Suprapubic skin (tissue), 4 donors: Measurements from ENCODE around the gene SPTSSB. TPM values are rescaled to one million over a fixed set of nuclear protein-coding genes. Genes with fewer than 3 reads are reported as not detected.

ENCODE experiments used
- DNase-seq, 2 donors: peaks; one replicate each; pipeline ENCODE4 v3.0.0-alpha.2; 2019; ENCODE audit warnings: low spot score in 2 of 2
- H3K27ac ChIP-seq: fragments of 200-600 bp; sonication (generic); one replicate; pipeline ENCODE4 v1.5.1; 2019
- H3K27me3 ChIP-seq: fragments of 200-600 bp; sonication (generic); one replicate; pipeline ENCODE4 v1.5.1; 2019
- H3K36me3 ChIP-seq: fragments of 200-600 bp; sonication (generic); one replicate; pipeline ENCODE4 v1.5.1; 2019
- H3K4me1 ChIP-seq: fragments of 200-600 bp; sonication (generic); one replicate; pipeline ENCODE4 v1.5.1; 2019
- H3K4me3 ChIP-seq: fragments of 200-600 bp; sonication (generic); one replicate; pipeline ENCODE4 v1.5.1; 2019; ENCODE audit warnings: mild to moderate bottlenecking
- H3K9me3 ChIP-seq: fragments of 200-600 bp; sonication (generic); one replicate; pipeline ENCODE4 v1.5.1; 2019
- EP300 ChIP-seq: sonication (generic); formaldehyde crosslinking; IDR thresholded peaks from one replicate; pipeline ENCODE4 v1.6.1; 2017; ENCODE audit warnings: antibody characterized with exemption
- POLR2A ChIP-seq, 2 donors: fragments of 450-650 bp; IDR thresholded peaks; one replicate each; pipeline ENCODE4 v1.6.1; 2017; ENCODE audit warnings: antibody characterized with exemption in 2 of 2, mild to moderate bottlenecking in 2 of 2, moderate library complexity in 2 of 2
- POLR2AphosphoS5 ChIP-seq, 3 donors: sonication (generic); formaldehyde crosslinking; IDR thresholded peaks; one replicate each; pipeline ENCODE4 v1.6.1; 2017; ENCODE audit warnings: antibody characterized with exemption in 3 of 3
- WGBS: methylation state at CpG from one replicate; pipeline ENCODE4 v1.1.5; 2018; 5-methylcytosine and 5-hydroxymethylcytosine counted together
- total RNA-seq, 4 donors: library from RNA; depleted of rRNA; stranded (reverse); fragments of >200 nt; gene quantifications; one replicate each; pipeline ENCODE4 v1.1.0, GENCODE V29; 2016
- TF ChIP-seq, protein P1 (sequence below), 2 donors: fragments of 200-600 bp in 1 of 2; fragments of 450-650 bp in 1 of 2; sonication (generic) in 1 of 2; IDR thresholded peaks; one replicate each; pipeline ENCODE4 v1.5.1; 2016 to 2019; ENCODE audit warnings: antibody characterized with exemption in 2 of 2, mild to moderate bottlenecking in 1 of 2, moderate library complexity in 1 of 2

SPTSSB gene
- total RNA-seq, 4 donors from 2014 or later, result 46.1 to 140 (median 56.0) TPM

DNA sequence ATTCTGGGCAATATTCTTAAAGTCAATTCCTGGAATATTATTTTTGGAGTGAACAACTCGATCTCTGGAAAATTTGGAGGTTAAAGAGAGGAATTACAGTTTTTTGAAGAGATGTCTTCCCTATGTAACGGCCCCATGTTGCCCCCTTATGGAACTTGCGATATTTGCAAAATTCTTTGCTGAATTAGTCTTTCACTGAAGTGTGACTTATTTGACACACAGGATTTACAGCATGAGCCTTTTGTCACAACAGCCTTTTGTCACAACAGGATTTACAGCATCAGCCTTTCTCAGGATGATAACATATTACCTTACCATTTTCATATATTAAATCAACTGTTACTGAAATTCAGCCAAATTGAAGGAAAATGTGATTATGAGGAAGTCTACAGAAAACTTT is 37.8 kb upstream of the SPTSSB start:
- Histone ChIP-seq H3K4me1 (peaks cover 21% of the 10 kb centered on the region), H3K27ac (no peak overlapping the region), H3K9me3 (no peaks in the 10 kb centered on the region), H3K36me3 (no peaks in the 10 kb centered on the region), H3K4me3 (no peak overlapping the region), H3K27me3 (no peaks in the 10 kb centered on the region)
- TF ChIP-seq POLR2A (IDR thresholded peaks at IDR 0.05), result no peak
- no peak for TF ChIP-seq POLR2AphosphoS5 (IDR thresholded peaks at IDR 0.05)
- TF ChIP-seq, protein P1, sequence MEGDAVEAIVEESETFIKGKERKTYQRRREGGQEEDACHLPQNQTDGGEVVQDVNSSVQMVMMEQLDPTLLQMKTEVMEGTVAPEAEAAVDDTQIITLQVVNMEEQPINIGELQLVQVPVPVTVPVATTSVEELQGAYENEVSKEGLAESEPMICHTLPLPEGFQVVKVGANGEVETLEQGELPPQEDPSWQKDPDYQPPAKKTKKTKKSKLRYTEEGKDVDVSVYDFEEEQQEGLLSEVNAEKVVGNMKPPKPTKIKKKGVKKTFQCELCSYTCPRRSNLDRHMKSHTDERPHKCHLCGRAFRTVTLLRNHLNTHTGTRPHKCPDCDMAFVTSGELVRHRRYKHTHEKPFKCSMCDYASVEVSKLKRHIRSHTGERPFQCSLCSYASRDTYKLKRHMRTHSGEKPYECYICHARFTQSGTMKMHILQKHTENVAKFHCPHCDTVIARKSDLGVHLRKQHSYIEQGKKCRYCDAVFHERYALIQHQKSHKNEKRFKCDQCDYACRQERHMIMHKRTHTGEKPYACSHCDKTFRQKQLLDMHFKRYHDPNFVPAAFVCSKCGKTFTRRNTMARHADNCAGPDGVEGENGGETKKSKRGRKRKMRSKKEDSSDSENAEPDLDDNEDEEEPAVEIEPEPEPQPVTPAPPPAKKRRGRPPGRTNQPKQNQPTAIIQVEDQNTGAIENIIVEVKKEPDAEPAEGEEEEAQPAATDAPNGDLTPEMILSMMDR (IDR thresholded peaks at IDR 0.05), result peak; percentile 7 to 31
- TF ChIP-seq EP300, result no peak
- no peak for DNase-seq
- WGBS, result 22% methylated on average over 3 of the region's 3 CpGs

DNA sequence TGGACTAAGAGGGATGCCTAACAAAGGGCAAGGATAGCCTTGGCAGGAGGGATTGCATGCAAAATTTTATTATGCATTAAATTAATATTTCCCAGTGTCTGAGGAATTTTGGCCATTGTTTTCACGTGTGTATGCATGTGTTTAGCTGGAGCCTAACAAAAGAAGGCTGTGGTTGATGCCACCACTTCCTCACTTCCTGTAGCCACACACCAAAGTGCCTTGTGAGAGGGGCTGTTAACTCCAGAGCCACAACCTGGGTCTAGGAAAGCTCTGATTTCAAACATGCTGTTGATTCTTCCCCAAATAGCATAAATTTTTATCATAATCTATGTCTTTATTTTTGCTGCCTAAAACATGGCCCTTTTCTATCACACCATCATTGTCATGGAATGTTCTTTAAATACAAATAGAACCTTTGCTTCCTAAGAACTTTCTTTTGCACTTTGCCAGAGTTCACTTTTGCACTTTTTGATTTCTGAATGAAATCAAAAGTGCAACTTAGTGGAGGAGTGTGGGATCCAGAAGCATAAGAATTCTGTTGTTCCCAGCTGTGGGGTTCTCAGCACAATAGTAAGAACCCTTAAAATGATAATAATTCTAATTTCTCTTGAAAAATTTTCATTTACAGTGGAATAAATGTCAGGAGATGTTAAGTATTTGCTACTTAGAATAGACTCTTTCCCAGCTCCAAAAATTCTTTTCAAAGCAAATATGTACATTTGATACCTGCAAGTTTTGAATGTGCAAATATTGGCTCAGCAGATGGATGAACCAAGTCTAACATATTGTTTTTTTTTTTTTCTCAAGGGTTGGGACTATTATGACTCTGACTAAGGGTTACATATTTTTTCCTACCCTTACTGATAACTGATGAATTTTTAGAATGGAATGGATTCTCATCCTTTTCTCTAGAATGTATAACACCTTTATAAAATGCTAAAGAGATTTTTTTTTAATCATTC is 35.6 kb upstream of the SPTSSB start:
- Histone ChIP-seq H3K4me1 (peaks cover 6% of the 10 kb centered on the region), H3K36me3 (no peaks in the 10 kb centered on the region), H3K4me3 (no peak overlapping the region), H3K9me3 (no peaks in the 10 kb centered on the region), H3K27ac (no peak overlapping the region), H3K27me3 (no peaks in the 10 kb centered on the region)
- DNase-seq, result no peak
- 14% methylated on average over 1 of the region's 1 CpG for WGBS
- TF ChIP-seq EP300 (no peak), POLR2A (IDR thresholded peaks at IDR 0.05) (no peak), POLR2AphosphoS5 (IDR thresholded peaks at IDR 0.05) (no peak)
- TF ChIP-seq, protein P1 (IDR thresholded peaks at IDR 0.05), result no peak

DNA sequence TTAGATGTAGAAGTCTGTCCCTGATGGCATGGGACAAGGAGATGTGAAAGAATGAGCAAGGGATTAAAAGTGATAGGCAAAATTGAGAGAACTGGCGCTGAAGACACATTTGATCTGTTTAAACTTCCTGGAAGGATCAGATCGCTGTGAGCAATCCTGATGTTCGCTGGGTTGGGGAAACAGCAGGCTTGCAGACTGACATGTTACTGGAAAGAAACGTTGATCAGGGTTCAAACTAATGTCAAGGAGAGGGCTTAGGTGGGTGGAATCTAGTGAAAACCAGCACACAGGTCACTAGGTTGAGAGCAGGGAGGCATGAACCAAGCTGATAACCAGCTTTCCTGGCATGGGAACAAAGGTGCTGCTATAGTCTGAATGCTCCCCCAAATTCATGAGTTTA is 34.5 kb upstream of the SPTSSB start:
- DNase-seq, result no peak
- no peak overlapping the region for H3K4me3 ChIP-seq
- no peaks in the 10 kb centered on the region for H3K27me3 ChIP-seq
- no peak overlapping the region for H3K27ac ChIP-seq
- TF ChIP-seq POLR2A (IDR thresholded peaks at IDR 0.05), result no peak
- no peak for TF ChIP-seq EP300
- TF ChIP-seq, protein P1 (IDR thresholded peaks at IDR 0.05), result no peak
- TF ChIP-seq POLR2AphosphoS5 (IDR thresholded peaks at IDR 0.05), result no peak
- WGBS, result 87% methylated on average over 4 of the region's 4 CpGs
- H3K36me3 ChIP-seq, result no peaks in the 10 kb centered on the region
- no peaks in the 10 kb centered on the region for H3K9me3 ChIP-seq
- H3K4me1 ChIP-seq, result peaks cover 10% of the 10 kb centered on the region

DNA sequence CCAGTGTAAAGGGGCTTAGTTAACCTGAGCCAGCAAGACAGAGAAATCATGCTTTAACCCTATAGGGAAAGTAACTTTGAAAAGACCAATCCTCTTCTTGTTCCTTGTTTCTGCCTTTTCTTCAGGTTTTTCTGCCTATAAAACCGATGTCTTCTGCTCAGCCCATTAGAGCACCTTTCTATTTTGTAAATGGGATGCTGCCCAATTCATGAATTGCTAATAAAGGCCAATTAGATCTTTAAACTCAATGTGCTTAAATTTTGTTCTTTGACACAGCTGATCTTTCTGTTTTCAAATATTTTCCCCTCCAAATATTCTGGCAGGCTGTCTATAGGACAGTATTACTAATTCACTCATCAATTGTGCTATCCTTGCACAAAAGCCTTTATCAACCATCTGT is 33.8 kb upstream of the SPTSSB start:
- Histone ChIP-seq H3K27ac (no peak overlapping the region), H3K27me3 (no peaks in the 10 kb centered on the region), H3K4me1 (peaks cover 10% of the 10 kb centered on the region), H3K9me3 (no peaks in the 10 kb centered on the region), H3K36me3 (no peaks in the 10 kb centered on the region), H3K4me3 (no peak overlapping the region)
- WGBS, result 84% methylated on average over 1 of the region's 1 CpG
- no peak for DNase-seq
- TF ChIP-seq, protein P1 (IDR thresholded peaks at IDR 0.05), result no peak
- no peak for TF ChIP-seq EP300

DNA sequence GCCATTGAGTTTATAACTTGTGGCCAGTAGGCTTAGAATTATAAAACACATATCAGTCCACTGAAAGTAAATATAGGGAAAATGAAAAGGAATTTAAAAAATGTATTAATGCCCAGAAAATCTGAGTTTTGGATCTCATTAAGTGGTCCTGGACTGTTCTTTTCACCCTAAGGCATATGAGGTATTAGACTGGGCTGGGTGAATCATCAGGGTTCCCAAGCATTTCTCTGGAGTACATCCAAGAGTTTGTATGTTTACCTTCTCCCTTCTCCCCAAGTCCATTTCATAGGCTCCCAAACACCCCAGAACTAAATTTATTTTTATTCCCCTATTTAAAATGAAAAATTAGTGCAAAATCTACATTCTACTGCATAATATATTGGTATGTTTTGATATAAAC is 31.9 kb upstream of the SPTSSB start:
- no peak overlapping the region for H3K27ac ChIP-seq
- TF ChIP-seq EP300 (no peak), POLR2AphosphoS5 (IDR thresholded peaks at IDR 0.05) (no peak), POLR2A (IDR thresholded peaks at IDR 0.05) (no peak)
- TF ChIP-seq, protein P1 (IDR thresholded peaks at IDR 0.05), result no peak
- peaks cover 4% of the 10 kb centered on the region for H3K4me1 ChIP-seq
- no peak overlapping the region for H3K4me3 ChIP-seq
- DNase-seq, result no peak
- no peaks in the 10 kb centered on the region for H3K27me3 ChIP-seq
- no peaks in the 10 kb centered on the region for H3K9me3 ChIP-seq
- H3K36me3 ChIP-seq, result no peaks in the 10 kb centered on the region
